ENCODE data around the gene PHAF1.

The PHAF1 gene

DNA sequence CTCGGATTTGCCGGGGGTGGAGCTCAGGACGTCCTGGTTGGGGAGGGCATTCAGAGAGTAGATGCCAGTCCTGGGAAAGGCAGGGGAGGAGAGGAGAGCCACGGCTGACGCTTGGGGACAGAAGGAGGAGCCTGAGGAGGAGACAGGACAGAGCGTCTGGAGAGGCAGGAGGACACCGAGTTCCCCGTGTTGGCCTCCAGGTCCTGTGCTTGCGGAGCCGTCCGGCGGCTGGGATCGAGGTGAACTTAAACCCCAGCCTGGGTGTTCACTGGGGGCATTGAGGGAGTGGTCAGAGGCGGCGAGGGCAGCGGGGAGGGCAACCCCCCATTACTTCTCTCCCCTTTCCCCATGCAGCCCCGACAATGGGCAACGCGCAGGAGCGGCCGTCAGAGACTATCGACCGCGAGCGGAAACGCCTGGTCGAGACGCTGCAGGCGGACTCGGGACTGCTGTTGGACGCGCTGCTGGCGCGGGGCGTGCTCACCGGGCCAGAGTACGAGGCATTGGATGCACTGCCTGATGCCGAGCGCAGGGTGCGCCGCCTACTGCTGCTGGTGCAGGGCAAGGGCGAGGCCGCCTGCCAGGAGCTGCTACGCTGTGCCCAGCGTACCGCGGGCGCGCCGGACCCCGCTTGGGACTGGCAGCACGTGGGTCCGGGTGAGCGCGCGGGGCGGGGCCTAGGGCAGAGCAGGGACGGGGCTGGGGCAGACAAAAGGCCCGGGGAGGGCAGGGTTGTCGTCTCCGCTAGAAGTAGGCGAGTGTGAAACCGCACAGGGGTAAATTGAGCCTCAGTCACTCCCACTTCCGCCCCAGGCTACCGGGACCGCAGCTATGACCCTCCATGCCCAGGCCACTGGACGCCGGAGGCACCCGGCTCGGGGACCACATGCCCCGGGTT is 64.3 kb downstream of the PHAF1 start:
- no peak for DNase-seq (ENCODE audit: low read depth)
- peak overlapping the region; percentile 49 for H3K4me3 ChIP-seq (ENCODE audit: low read depth, low read length)
- peak; percentile 13 for TF ChIP-seq CTCF (IDR thresholded peaks at IDR 0.05; ENCODE audit: low read depth, low read length, missing control alignments)

DNA sequence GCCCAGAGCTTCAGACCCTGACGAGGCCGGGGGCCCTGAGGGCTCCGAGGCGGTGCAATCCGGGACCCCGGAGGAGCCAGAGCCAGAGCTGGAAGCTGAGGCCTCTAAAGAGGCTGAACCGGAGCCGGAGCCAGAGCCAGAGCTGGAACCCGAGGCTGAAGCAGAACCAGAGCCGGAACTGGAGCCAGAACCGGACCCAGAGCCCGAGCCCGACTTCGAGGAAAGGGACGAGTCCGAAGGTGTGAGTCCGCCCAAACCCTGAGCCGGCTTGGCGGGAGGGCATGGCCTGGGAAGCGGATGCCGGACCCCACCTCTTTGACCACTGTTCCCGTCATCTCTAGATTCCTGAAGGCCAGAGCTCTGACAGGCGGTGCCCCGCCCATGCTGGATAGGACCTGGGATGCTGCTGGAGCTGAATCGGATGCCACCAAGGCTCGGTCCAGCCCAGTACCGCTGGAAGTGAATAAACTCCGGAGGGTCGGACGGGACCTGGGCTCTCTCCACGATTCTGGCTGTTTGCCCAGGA is 65.0 kb downstream of the PHAF1 start:
- TF ChIP-seq CTCF (IDR thresholded peaks at IDR 0.05; ENCODE audit: low read depth, low read length, missing control alignments), result no peak
- DNase-seq (ENCODE audit: low read depth), result no peak
- H3K4me3 ChIP-seq (ENCODE audit: low read depth, low read length), result peak overlapping the region; percentile 49

DNA sequence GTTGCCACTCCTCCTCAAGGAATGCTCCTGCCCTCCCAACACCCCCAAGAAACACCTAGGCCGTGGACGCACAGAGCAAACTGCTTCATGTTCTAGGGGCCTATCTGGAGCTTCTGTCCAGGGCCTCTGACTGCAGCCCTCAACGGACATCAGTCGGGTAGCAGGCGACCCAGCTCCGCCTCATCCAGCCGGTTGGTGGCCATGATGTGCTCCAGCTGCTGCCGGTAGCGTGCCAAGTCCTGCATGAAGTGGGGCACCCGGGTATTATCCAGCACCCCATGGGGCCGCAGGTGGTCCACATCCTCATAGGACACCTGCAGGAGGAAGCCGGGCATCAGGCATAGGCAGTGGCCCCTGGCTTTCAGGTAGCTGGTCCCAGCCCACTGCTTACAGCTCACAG is 66.9 kb downstream of the PHAF1 start:
- TF ChIP-seq CTCF (IDR thresholded peaks at IDR 0.05; ENCODE audit: low read depth, low read length, missing control alignments), result no peak
- DNase-seq (ENCODE audit: low read depth), result no peak
- no peak overlapping the region for H3K4me3 ChIP-seq (ENCODE audit: low read depth, low read length)

DNA sequence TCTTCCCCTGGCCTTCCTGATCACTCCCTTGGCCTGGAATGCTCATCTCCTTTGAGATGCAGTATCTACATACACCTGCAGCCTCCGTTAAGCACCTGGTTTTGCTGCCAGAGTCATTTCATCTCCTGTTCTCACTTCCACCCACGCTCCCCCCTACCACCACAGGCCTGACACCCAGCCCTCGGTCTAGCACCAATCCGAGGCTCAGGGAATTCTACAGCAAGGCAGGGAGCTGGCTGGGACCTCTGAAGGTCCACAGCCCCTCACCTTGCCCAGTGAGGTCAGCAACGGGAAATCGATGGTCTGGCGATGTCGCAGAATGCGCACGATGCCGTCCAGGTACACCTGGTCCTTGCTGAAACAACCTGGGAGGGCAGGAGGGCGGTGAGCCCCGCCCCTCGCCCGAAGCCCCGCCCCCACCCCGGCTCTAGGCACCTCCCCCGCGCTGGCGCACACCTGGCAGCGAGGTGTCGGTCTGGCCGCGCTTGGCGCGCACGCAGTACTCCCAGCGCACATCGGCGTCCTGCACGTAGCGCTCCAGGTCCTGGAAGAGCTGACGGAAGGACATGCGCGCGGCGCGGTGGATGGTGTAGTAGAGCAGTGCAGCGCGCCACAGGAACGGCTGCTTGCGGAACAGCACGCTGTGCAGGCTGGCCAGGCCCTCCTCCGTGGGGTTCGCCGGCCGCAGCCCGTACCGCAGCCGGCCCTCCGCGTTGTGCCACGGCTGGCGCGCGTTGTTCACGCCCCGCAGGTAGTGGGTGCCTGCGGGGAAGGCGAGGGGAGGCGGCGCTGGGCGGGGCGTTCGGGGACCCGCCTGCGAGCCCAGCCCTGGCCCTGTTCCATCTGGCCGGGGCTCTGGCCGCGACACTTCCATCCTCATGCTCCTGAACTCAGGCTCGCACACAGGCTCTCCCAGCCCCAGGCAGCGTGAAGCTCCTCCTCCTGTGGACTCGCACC is 68.3 kb downstream of the PHAF1 start:
- H3K4me3 ChIP-seq (ENCODE audit: low read depth, low read length), result peak overlapping the region; percentile 48
- DNase-seq (ENCODE audit: low read depth), result no peak
- TF ChIP-seq CTCF (IDR thresholded peaks at IDR 0.05; ENCODE audit: low read depth, low read length, missing control alignments), result peak; percentile 25

DNA sequence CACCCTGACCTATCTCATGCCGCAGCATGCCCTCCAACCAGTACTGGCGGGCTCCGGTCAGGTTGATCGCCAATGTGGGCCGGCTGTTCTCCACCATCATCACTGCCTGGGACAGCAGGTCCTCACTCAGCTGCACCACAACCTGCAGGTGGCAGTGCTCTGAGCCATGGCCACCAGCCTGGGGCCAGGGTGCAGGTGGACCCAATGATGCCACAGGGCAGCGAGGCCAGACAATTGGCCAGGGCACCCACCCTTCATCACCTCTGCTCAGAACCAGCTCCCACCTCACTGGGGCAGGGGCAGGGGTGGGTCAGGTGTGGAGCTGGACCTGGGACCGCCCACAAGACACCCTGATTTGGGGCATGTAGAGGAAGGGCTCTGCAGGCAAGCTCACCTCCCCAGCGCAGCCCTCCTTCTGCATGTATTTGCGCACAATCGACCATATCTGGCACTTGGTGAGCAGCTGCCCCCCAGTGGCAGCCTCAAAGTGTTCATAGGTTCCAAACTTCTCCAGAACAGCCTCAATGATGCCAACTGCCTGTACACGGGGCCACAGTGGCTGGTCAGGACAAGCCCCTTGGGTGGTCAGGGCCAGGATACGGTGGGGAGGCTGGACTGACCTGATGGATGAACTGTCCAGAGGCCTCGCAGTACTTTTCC is 69.8 kb downstream of the PHAF1 start:
- peak; percentile 28 for TF ChIP-seq CTCF (IDR thresholded peaks at IDR 0.05; ENCODE audit: low read depth, low read length, missing control alignments)
- no peak for DNase-seq (ENCODE audit: low read depth)
- H3K4me3 ChIP-seq (ENCODE audit: low read depth, low read length), result no peak overlapping the region

GRCh38 chr16:67180166-67180565 is 70.4 kb downstream of the PHAF1 start:
- DNase-seq (ENCODE audit: low read depth), result no peak
- TF ChIP-seq CTCF (IDR thresholded peaks at IDR 0.05; ENCODE audit: low read depth, low read length, missing control alignments), result no peak
- H3K4me3 ChIP-seq (ENCODE audit: low read depth, low read length), result no peak overlapping the region
